VCaP (cell line): ENCODE data around the gene ZNF792.
A peak's percentile ranks its signal among the peaks of the same experiment; 100 is the strongest.

ENCODE experiments used
- H3K27ac ChIP-seq: fragments of 450-650 bp; 2 replicates; pipeline ENCODE4 v1.5.1; 2017
- TF ChIP-seq, protein P1 (sequence below): fragments of 450-650 bp; conservative IDR thresholded peaks from 2 replicates; pipeline ENCODE4 v1.5.1; 2017; ENCODE audit warnings: mild to moderate bottlenecking, moderate library complexity

Gene ZNF792

DNA sequence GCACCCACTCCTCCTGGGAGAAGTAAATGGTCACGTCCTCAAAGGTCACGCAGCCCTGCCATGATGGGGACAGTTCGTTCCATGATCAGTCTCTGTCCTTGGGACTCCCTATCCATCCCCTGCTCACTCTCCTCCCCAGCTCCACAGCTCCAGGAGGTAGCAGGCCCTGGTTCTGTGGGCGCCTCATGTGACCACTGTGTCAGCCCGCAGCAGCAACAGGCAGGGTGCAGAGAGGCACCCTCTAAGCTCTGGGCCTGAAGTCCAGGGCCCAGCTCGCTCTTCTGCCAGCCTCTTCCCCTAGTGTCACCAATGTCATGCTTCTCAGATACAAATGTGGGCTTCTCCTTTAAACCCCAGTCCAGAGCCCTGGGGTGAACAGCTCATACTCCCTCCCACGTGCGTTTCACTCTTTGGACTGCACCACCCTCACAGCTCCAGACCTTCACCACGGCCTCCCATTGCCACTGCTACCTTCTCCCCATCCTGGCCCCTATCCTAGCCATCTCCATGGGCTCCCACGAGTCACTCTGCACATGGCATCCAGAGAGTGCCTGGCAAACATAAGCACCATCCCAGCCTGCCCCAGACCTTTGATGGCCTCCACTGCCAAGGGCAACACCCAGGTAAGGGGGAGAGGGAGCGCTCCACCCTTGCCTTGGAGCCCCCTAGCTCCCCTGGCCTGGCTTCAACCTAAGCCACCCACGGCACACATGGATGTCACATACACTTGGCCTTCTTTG, 2.9 kb downstream of the ZNF792 start:
- TF ChIP-seq, protein P1, sequence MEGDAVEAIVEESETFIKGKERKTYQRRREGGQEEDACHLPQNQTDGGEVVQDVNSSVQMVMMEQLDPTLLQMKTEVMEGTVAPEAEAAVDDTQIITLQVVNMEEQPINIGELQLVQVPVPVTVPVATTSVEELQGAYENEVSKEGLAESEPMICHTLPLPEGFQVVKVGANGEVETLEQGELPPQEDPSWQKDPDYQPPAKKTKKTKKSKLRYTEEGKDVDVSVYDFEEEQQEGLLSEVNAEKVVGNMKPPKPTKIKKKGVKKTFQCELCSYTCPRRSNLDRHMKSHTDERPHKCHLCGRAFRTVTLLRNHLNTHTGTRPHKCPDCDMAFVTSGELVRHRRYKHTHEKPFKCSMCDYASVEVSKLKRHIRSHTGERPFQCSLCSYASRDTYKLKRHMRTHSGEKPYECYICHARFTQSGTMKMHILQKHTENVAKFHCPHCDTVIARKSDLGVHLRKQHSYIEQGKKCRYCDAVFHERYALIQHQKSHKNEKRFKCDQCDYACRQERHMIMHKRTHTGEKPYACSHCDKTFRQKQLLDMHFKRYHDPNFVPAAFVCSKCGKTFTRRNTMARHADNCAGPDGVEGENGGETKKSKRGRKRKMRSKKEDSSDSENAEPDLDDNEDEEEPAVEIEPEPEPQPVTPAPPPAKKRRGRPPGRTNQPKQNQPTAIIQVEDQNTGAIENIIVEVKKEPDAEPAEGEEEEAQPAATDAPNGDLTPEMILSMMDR: no peak
- peak overlapping the region; percentile 97 for H3K27ac ChIP-seq

DNA sequence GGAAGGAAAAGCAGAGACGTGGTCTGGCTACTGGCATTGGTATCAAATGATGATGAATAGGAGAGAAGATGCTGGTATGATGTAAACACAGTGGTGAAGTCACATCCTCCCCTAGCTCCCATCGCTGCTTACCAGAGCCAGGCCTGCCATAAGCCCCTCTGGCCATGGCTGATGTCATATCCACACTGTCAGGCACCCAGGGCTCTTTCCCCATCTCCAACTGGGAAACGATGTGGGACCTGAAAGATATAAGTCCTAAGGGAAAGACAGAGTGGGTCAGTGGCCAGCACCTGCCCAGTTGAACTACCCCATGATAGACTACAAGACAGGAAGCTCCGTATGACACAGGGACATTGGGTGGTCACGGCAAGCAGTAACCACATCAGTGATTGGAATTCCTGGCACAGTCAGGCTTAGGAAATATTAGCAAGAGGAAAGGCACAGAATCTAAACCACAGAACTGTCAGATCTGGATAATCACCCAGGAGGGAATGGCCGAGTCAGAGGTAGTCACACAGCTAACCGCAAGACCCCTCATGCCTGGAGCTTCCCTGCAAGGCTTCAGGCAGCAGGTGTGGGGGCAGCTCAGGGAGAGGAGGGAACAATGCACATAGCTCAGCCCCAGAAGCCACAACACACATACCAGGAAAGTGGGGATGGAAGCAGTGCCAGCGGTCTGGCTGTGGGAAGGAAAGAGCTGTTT, 3.8 kb downstream of the ZNF792 start:
- H3K27ac ChIP-seq: no peak overlapping the region
- TF ChIP-seq, protein P1: no peak

GRCh38 chr19:34959021-34959420, 5.0 kb downstream of the ZNF792 start:
- no peak overlapping the region for H3K27ac ChIP-seq
- TF ChIP-seq, protein P1: no peak

- no peak overlapping the region for H3K27ac ChIP-seq
- TF ChIP-seq, protein P1: no peak
Measured at GRCh38 chr19:34957830-34958751, 5.9 kb downstream of the ZNF792 start.

DNA sequence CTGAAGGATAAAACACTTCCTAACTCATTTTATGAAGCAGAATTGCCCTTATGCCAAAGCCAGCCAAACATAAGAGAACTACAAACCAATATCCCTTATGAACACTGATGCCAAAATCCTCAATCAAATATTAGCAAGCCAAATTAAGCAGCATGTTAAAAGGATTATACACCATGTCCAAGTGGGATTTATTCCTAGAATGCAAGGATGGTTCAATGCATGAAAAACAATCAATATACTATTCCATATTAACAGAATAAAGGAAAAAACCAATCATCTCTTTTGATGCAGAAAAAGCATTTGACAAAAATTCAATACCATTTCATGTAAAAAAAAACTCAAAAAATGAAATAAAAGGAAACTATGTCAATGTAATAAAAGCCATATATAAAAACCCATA, 10.9 kb downstream of the ZNF792 start:
- TF ChIP-seq, protein P1: no peak

GRCh38 chr19:34943861-34944573, 20.0 kb downstream of the ZNF792 start:
- TF ChIP-seq, protein P1: no peak
- no peak overlapping the region for H3K27ac ChIP-seq

More for the DNA sequence above, 10.9 kb downstream of the ZNF792 start:
- H3K27ac ChIP-seq: no peak overlapping the region
